ENCODE measurements around the gene CPT1C.
"Not testable (repeated sequence)": the region's sequence is repeated elsewhere in the genome, so short reads cannot be mapped to it uniquely, and the experiment has no call there.

CPT1C gene

GRCh38 chr19:49704888-49705642 is 14.1 kb downstream of the CPT1C start:
- DNase-seq (ENCODE audit: low read depth in 2 of 2), result no peak

DNA sequence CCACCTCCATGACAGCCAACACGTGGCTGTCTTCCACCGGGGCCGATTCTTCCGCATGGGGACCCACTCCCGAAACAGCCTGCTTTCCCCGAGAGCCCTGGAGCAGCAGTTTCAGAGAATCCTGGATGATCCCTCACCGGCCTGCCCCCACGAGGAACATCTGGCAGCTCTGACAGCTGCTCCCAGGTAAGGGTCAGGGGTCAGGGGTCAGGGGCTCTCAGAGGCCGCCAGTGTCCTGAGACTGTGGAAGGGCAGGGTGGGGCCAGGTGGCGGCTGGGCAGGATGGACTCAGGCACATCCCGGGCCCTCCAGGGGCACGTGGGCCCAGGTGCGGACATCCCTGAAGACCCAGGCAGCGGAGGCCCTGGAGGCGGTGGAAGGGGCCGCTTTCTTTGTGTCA is 15.0 kb downstream of the CPT1C start:
- DNase-seq (ENCODE audit: low read depth in 2 of 2), result no peak

GRCh38 chr19:49710372-49710951 is 19.5 kb downstream of the CPT1C start:
- DNase-seq (ENCODE audit: low read depth in 2 of 2), result no peak

- DNase-seq (ENCODE audit: low read depth in 2 of 2), result no peak
These were observed 21.5 kb downstream of the CPT1C start for GRCh38 chr19:49712397-49712859.

- no peak for DNase-seq (ENCODE audit: low read depth in 2 of 2)
These were observed 22.4 kb downstream of the CPT1C start for GRCh38 chr19:49713236-49713845.

DNA sequence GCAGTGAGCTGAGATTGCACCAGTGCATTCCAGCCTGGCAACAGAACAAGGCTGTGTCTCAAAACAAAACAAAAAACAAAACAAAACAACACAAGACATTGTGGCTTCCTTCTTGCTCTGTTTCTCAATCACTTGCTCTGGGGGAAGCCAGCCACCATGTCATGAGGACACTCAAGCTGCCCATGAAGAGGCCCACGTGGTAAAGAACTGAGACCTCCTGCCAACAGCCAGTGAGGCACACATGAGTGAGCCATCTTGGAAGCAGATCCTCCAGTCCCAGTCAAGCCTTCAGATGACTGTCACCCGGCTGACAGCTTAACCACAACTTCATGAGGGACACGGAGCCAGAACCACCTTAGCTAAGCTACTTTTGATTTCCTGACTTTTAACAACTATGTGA is 25.2 kb downstream of the CPT1C start:
- no peak for DNase-seq (ENCODE audit: low read depth in 2 of 2)

DNA sequence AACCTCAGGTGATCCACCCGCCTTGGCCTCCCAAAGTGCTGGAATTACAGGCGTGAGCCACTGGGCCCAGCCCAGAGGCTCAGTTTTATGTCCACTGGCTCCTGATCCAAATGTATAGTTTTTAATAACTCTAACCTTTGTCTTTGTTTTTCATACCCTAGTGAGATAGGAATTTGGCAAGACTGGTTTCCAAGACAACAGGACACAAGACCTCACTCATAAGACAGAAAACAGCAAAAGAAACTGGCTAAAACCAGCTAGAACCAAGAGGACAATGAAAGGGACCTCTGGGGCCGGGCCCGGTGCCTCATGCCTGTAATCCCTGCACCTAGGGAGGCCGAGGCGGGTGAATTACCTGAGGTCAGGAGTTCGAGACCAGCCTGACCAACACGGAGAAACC is 27.6 kb downstream of the CPT1C start:
- DNase-seq (ENCODE audit: low read depth in 2 of 2), result no peak

- DNase-seq (ENCODE audit: low read depth in 2 of 2), result no peak
These were observed 28.1 kb downstream of the CPT1C start for GRCh38 chr19:49718991-49719390.

- DNase-seq (ENCODE audit: low read depth in 2 of 2), result not testable (repeated sequence)
These were observed 28.5 kb downstream of the CPT1C start for GRCh38 chr19:49719420-49719819.

DNA sequence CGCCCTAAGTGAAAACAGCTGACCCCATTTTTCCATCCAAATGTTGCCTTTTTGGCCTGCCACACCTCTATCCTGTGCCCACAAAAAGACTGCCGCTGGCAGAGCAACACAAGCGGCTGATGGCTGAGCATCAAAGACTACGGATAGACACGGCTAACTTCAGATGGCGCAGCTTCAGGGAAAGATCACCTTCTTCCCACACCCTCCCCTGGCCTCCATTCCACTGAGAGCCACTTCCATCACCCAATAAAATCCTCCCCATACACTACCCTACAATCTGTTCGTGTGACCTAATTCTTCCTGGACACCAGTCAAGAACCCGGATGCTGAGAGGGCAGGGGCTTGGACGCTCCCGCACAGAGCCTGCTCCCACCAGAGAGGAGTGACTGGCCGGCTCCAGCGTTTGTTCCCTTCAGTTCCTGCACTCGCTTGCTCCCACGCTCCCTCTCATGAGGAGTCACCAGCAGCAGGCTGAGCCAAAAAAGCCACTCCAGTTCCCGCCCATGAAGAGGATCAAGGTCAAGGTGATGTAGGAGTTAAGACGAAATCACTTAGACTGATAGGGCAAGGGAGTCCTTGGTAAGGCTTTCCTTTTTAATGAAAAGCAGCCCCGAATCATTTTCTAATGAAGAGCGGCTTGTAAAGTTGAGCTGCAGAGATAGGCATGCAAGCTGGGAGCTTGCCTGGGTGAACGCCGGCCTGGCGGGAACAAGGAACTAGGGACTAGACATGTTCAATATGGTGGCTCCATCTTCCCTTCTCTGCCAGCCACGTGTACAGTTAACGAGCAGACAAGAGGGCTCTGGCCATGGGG is 36.5 kb downstream of the CPT1C start:
- no peak for DNase-seq (ENCODE audit: low read depth in 2 of 2)

- DNase-seq (ENCODE audit: low read depth in 2 of 2), result no peak
These were observed 39.2 kb downstream of the CPT1C start for GRCh38 chr19:49730166-49730565.

- no peak for DNase-seq (ENCODE audit: low read depth in 2 of 2)
These were observed 47.4 kb downstream of the CPT1C start for GRCh38 chr19:49738268-49738667.

GRCh38 chr19:49739098-49739497 is 48.2 kb downstream of the CPT1C start:
- no peak for DNase-seq (ENCODE audit: low read depth in 2 of 2)

DNA sequence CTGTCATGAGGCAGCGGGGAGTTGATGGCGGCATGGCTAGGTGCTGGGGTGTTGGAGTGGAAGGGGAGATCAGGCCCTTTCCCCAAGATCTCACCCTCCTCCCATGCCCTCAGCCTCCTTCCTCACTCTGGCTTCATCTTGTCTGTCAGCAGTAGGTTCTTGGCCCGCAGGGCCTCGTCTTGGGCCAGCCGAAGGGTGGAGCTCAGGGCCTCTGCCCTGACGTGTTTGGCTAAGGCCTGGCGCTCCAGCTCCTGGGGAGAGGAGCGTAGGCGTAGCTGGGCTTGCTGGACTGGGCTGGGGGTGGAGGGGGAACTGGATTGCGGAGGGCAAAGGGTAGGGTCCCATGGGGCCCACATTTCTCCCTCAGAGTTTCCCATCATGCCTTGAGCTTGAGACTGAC is 49.0 kb downstream of the CPT1C start:
- no peak for DNase-seq (ENCODE audit: low read depth in 2 of 2)

- DNase-seq (ENCODE audit: low read depth in 2 of 2), result no peak
These were observed 50.4 kb downstream of the CPT1C start for GRCh38 chr19:49741210-49741844.

DNA sequence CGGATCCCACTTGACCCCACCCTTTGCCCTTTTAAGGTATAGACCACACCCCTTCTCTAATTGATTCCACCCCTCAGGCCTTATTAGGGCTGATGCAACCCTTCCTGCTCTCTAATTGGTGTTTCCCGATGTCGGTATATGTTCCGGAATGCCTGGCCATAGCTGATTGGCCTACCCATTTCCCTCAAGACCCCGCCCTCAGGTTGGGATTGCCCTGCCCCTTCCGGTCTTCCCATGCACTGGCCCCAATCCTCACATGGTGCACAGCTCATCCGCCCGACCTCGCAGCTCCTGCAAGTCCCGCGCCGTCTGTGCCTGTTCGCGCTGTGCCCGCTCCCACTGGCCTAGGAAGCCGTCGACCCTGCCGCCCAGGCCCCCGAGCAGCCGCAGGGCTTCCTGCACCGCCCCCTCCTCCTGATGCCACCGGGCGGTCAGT is 54.0 kb downstream of the CPT1C start:
- no peak for DNase-seq (ENCODE audit: low read depth in 2 of 2)

DNA sequence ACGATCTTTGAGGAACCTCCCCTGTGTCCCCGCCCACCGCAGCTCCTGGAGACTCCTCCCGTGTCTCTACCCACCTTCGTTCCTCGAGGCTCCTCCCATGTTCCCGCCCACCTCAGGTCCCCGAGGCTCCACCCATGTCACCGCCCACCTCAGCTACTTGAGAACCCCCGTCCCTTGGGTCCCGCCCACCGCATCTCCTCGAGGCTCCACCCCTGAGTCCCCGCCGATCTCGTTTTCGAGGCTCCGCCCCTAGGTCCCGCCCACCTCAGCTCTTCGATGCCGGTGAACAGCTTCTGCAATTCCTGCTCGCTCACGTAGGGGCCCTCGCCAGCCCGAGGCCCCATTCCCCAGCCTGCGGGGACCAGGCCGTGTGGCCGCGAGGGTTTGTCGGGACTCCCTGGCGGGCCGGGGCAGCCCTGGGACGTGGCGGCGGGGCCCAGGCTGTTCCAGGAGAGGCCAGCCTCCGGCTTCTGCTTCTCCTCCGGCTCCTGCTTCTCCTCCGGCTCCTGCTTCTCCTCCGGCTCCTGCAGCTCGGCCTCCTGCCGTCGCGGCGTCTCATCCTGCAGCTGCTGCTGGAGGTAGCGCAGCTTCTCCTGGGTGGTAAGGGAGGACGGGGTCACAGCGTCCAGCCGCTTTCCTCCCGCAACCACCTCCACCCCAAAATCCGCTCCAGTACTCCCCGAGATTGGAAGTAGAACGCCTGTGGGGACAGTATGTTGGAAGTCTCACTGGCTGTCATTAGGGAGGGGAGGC is 55.5 kb downstream of the CPT1C start:
- peak; percentile 63 to 68 for DNase-seq (ENCODE audit: low read depth in 2 of 2)

DNA sequence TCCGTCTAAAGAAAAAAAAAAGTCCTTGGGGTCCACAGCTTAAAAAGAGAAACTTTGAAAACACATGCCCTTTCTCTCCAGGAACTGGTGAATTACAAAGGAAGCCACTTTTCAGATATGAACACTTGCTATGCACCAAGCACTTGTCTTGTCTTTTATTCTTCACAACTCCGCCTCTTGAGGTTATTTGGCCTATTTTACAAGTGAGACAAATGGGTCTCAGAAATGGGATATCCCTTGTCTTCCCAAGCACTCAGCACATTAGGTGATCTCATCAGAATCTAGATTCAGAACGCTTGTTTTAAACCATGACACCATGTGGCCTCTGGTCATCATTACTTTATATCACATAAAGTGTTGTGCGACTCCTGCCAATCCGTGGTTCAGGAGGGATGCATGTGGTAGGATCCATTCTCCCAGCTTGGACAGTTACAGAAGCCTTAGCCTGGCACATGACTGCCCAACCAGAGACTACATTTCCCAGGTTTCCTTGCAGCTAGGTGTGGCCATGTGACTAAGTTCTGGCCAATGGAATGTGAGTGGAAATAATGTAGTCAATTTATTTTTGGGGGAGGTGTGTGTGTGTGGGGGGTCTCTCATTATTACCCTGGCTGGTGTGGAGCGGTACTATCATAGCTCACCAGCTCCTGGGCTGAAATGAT is 58.3 kb downstream of the CPT1C start:
- DNase-seq (ENCODE audit: low read depth in 2 of 2), result no peak

GRCh38 chr19:49749771-49750170 is 58.9 kb downstream of the CPT1C start:
- DNase-seq (ENCODE audit: low read depth in 2 of 2), result no peak

- DNase-seq (ENCODE audit: low read depth in 2 of 2), result no peak
These were observed 61.8 kb downstream of the CPT1C start for GRCh38 chr19:49752701-49753100.
